Chondrocyte (in vitro differentiated cells): ENCODE results near the gene RAD51B. TPM values are rescaled to one million over a fixed set of nuclear protein-coding genes. Genes with fewer than 3 reads are reported as not detected.
"Not testable (repeated sequence)": the region's sequence is repeated elsewhere in the genome, so short reads cannot be mapped to it uniquely, and the experiment has no call there.

Experiments used
- DNase-seq: peaks from one replicate; pipeline ENCODE4 v3.0.0; 2021; ENCODE audit warnings: mixed read lengths, low spot score
- H3K27ac Mint-ChIP-seq: one replicate; pipeline ENCODE4 v1.8.0; 2021; ENCODE audit warnings: mild to moderate bottlenecking, moderate library complexity, mixed read lengths; ENCODE audit not compliant: unreplicated experiment
- H3K27me3 Mint-ChIP-seq: 2 replicates; pipeline ENCODE4 v1.8.0; 2021; ENCODE audit warnings: low read depth, mixed read lengths
- H3K36me3 Mint-ChIP-seq: 2 replicates; pipeline ENCODE4 v1.8.0; 2021; ENCODE audit warnings: low read depth, mixed read lengths
- H3K4me1 Mint-ChIP-seq: 2 replicates; pipeline ENCODE4 v1.8.0; 2021; ENCODE audit warnings: low read depth, mild to moderate bottlenecking, mixed read lengths
- H3K4me3 Mint-ChIP-seq: one replicate; pipeline ENCODE4 v1.8.0; 2021; ENCODE audit warnings: mild to moderate bottlenecking, moderate library complexity, mixed read lengths; ENCODE audit not compliant: unreplicated experiment
- H3K9me3 Mint-ChIP-seq: 2 replicates; pipeline ENCODE4 v1.8.0; 2021; ENCODE audit warnings: low read depth, mixed read lengths
- total RNA-seq: library from RNA; stranded (reverse); gene quantifications from 3 replicates; pipeline ENCODE4 v1.2.1, GENCODE V29; 2021
- TF ChIP-seq, protein P1 (sequence below): fragments of 200-600 bp; sonication (generic); IDR thresholded peaks from 2 replicates; pipeline ENCODE4 v1.5.0; 2021; ENCODE audit warnings: antibody characterized with exemption, mild to moderate bottlenecking, moderate library complexity

RAD51B gene
- total RNA-seq, 1 donor from 2014 or later: 8.2 TPM

DNA sequence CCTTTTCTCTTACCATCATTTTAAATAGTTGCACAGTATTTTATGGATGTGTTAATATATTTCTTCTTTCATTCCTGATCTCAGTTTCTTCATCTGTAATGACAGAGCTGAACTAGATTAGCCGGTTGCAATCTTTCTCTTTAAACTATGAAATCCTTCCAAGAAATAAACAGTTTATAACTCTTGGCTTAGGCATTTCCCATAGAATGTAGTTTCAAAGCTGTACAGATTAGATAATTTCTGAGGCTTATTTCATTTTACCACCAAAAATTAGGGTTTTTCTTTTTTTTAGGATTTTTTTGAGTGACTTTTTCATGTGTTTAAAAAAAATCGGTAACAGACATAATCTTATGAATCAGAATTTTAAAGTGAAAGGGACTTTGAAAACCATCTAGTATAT is 144.0 kb downstream of the RAD51B start:
- H3K4me1 Mint-ChIP-seq: peaks cover 8% of the 10 kb centered on the region
- no peaks in the 10 kb centered on the region for H3K27me3 Mint-ChIP-seq
- H3K4me3 Mint-ChIP-seq: no peak overlapping the region
- no peaks in the 10 kb centered on the region for H3K36me3 Mint-ChIP-seq
- no peak overlapping the region for H3K27ac Mint-ChIP-seq
- TF ChIP-seq, protein P1, sequence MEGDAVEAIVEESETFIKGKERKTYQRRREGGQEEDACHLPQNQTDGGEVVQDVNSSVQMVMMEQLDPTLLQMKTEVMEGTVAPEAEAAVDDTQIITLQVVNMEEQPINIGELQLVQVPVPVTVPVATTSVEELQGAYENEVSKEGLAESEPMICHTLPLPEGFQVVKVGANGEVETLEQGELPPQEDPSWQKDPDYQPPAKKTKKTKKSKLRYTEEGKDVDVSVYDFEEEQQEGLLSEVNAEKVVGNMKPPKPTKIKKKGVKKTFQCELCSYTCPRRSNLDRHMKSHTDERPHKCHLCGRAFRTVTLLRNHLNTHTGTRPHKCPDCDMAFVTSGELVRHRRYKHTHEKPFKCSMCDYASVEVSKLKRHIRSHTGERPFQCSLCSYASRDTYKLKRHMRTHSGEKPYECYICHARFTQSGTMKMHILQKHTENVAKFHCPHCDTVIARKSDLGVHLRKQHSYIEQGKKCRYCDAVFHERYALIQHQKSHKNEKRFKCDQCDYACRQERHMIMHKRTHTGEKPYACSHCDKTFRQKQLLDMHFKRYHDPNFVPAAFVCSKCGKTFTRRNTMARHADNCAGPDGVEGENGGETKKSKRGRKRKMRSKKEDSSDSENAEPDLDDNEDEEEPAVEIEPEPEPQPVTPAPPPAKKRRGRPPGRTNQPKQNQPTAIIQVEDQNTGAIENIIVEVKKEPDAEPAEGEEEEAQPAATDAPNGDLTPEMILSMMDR: no peak
- no peak for DNase-seq
- H3K9me3 Mint-ChIP-seq: no peaks in the 10 kb centered on the region

DNA sequence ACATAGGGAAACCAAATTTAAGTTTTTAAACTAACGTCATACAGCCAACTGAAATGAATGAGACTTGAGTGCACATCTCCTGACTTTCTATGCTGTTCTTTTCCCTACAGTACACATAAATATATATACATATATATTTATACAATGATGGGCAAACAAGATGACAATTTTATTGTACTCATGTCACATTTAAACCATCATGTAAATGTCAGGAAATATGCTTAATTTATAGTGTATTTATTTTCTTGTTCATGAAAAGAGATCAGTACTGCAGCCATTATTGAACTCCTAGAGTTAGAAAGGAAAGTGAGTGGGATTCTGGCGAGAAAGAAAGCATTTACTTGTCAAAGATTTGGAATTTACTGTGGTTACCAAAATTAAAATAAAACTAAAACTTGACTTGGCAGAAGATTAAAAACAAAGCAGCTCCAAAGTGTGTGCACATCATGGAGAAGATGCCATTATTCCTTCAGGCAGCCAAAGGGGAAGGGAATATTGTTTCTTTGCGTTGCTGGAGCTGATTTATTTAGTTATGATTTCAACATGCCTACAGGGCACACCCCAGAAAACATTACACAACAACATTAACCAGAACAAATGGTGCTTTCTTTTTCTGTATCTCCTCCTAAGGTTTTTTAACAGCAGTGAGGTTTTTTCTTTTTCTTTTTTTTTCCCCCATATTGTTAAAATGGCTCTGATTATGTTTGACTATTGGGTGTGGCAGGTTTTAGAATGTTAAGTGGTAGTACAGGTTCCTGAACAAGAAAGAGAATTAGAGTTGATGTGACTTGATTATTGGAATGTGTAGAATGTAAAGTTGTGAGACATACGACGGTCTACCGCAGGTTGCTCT is 144.6 kb downstream of the RAD51B start:
- Mint-ChIP-seq H3K27me3 (no peaks in the 10 kb centered on the region), H3K9me3 (no peaks in the 10 kb centered on the region), H3K4me1 (peaks cover 8% of the 10 kb centered on the region), H3K4me3 (no peak overlapping the region), H3K36me3 (no peaks in the 10 kb centered on the region), H3K27ac (no peak overlapping the region)
- DNase-seq: no peak
- TF ChIP-seq, protein P1: no peak

DNA sequence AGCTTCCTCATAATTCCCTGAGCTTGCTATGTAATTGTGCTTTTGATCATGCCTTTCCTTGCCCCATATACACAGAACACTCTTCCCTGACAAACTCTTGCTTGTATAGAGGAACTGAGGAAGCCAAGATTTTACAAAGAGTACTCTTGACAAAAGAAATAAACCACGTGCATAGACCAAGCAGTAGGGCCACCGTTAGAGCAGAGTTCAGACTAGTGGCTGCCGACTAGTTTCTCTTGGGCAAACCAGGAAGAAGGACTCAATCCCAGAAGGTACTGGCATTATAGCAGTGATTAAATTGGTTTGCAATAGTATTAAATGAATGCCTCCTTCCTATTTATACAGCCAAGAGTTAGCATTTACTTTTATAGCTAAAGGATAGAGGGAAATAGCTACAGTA is 146.1 kb downstream of the RAD51B start:
- Mint-ChIP-seq H3K36me3 (no peaks in the 10 kb centered on the region), H3K4me3 (no peak overlapping the region), H3K27me3 (no peaks in the 10 kb centered on the region), H3K27ac (no peak overlapping the region), H3K9me3 (no peaks in the 10 kb centered on the region), H3K4me1 (peaks cover 8% of the 10 kb centered on the region)
- DNase-seq: no peak
- TF ChIP-seq, protein P1: no peak

DNA sequence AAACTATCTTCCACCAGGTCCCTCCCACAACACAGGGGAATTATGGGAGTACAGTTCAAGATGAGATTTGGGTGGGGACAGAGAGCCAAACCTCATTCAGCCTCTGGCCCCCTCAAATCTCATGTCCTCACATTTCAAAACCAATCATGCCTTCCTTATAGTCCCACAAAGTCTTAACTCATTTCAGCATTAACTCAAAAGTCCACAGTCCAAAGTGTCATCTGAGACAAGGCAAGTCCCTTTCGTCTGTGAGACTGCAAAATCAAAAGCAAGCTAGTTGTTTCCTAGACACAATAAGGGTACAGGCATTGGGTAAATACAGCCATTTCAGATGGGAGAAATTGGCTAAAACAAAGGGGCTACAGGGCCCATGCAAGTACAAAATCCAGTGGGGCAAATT is 147.6 kb downstream of the RAD51B start:
- no peak for DNase-seq
- H3K4me1 Mint-ChIP-seq: peaks cover 13% of the 10 kb centered on the region
- H3K27ac Mint-ChIP-seq: no peak overlapping the region
- no peaks in the 10 kb centered on the region for H3K9me3 Mint-ChIP-seq
- no peaks in the 10 kb centered on the region for H3K27me3 Mint-ChIP-seq
- no peak overlapping the region for H3K4me3 Mint-ChIP-seq
- TF ChIP-seq, protein P1: no peak
- H3K36me3 Mint-ChIP-seq: no peaks in the 10 kb centered on the region

DNA sequence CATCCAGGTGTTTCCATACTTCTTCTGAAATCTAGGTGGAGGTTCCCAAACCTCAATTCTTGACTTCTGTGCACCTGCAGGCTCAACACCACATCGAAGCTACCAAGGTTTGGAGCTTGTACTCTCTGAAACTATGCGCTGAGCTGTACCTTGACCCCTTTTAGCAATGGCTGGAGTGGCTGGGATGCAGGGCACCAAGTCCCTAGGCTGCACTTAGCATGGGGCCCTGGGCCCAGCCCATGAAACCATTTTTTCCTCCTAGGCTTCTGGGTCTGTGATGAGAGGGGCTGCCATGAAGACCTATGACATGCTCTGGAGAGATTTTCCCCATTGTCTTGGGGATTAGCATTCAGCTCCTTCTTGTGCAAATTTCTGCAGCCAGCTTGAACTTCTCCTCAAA is 148.4 kb downstream of the RAD51B start:
- not testable (repeated sequence) for H3K27me3 Mint-ChIP-seq, DNase-seq, H3K9me3 Mint-ChIP-seq, H3K27ac Mint-ChIP-seq, H3K36me3 Mint-ChIP-seq, H3K4me3 Mint-ChIP-seq
- peaks cover 13% of the 10 kb centered on the region for H3K4me1 Mint-ChIP-seq

DNA sequence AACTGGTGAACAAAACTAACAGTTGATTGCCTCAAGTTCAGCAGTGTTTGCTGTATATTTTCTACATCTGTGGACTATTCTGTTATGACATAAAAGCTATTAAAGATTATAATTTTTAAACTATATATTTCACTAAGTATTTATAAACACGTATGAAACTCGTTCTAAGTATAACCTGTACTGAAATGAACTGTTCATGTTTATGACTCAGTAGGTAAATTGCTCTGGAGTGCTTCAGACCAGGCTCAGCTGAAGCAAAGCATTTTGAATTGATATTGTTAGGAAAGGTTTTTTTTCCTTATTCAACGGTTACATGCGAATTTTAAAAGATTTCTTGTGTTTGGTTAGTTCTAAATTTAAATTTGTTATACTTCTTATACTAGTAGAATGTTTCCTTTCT is 151.3 kb downstream of the RAD51B start:
- Mint-ChIP-seq H3K4me3 (no peak overlapping the region), H3K27me3 (no peaks in the 10 kb centered on the region), H3K4me1 (peaks cover 5% of the 10 kb centered on the region), H3K27ac (no peak overlapping the region), H3K36me3 (no peaks in the 10 kb centered on the region), H3K9me3 (no peaks in the 10 kb centered on the region)
- TF ChIP-seq, protein P1: no peak
- no peak for DNase-seq
